HG03432 (cell line): ENCODE results near the gene VEPH1.

Experiments used
- ATAC-seq: cut with Tn5 transposase; IDR thresholded peaks from one replicate; pipeline ENCODE4 v1.9.1; 2021; ENCODE audit warnings: mild to moderate bottlenecking, moderate library complexity; ENCODE audit not compliant: unreplicated experiment

The VEPH1 gene

GRCh38 chr3:157438194-157438730, 65.0 kb downstream of the VEPH1 start:
- peak; percentile 6 for ATAC-seq

- ATAC-seq = no peak
Observed at GRCh38 chr3:157436583-157437291, 66.5 kb downstream of the VEPH1 start, which contains the start of gene PTX3. PTX3 (plus strand) TSS chr3:157436850; CDS start chr3:157436934, 84 bp downstream.

GRCh38 chr3:157429708-157430107, 73.5 kb downstream of the VEPH1 start:
- ATAC-seq = peak; percentile 82

GRCh38 chr3:157428853-157429252, 74.4 kb downstream of the VEPH1 start:
- no peak for ATAC-seq

- no peak for ATAC-seq
Observed at GRCh38 chr3:157427901-157428300, 75.3 kb downstream of the VEPH1 start.

- ATAC-seq = no peak
Observed at GRCh38 chr3:157423337-157423736, 79.9 kb downstream of the VEPH1 start.

- ATAC-seq = no peak
Observed at GRCh38 chr3:157420606-157421130, 82.5 kb downstream of the VEPH1 start.

- ATAC-seq = no peak
Observed at GRCh38 chr3:157418104-157418503, 85.1 kb downstream of the VEPH1 start.

- ATAC-seq = no peak
Observed at GRCh38 chr3:157417247-157417646, 86.0 kb downstream of the VEPH1 start.

GRCh38 chr3:157416347-157417087, 86.7 kb downstream of the VEPH1 start:
- no peak for ATAC-seq

GRCh38 chr3:157414861-157415260, 88.4 kb downstream of the VEPH1 start:
- no peak for ATAC-seq

GRCh38 chr3:157412323-157412855, 90.8 kb downstream of the VEPH1 start:
- ATAC-seq = no peak

- no peak for ATAC-seq
Observed at GRCh38 chr3:157410945-157411344, 92.3 kb downstream of the VEPH1 start.

- ATAC-seq = no peak
Observed at GRCh38 chr3:157409516-157409915, 93.7 kb downstream of the VEPH1 start.

- ATAC-seq = no peak
Observed at GRCh38 chr3:157408499-157409149, 94.6 kb downstream of the VEPH1 start.

GRCh38 chr3:157407769-157408168, 95.4 kb downstream of the VEPH1 start:
- ATAC-seq = no peak

- no peak for ATAC-seq
Observed at GRCh38 chr3:157406394-157406793, 96.8 kb downstream of the VEPH1 start.

- ATAC-seq = no peak
Observed at GRCh38 chr3:157405457-157405856, 97.8 kb downstream of the VEPH1 start.

- ATAC-seq = no peak
Observed at GRCh38 chr3:157404381-157404780, 98.8 kb downstream of the VEPH1 start.

- ATAC-seq = no peak
Observed at GRCh38 chr3:157398598-157398997, 104.6 kb downstream of the VEPH1 start.

GRCh38 chr3:157394411-157394810, 108.8 kb downstream of the VEPH1 start:
- no peak for ATAC-seq
